Aorta (tissue), 5 donors: ENCODE results near the gene UBA52. TPM values are rescaled to one million over a fixed set of nuclear protein-coding genes. Genes with fewer than 3 reads are reported as not detected.

ENCODE experiments used
- ATAC-seq: fragments of 200-7000 bp; cut with Tn5 transposase; one replicate; pipeline ENCODE4 v1.9.1; 2022; ENCODE audit warnings: moderate library complexity; ENCODE audit not compliant: low FRiP score
- DNase-seq, 2 donors: peaks; one replicate each; pipeline ENCODE4 v3.0.0-alpha.2; 2020
- H3K27ac ChIP-seq, 2 donors: one replicate each; pipeline ENCODE4 v1.5.1; 2013; ENCODE audit warnings: low read length in 2 of 2, mild to moderate bottlenecking in 2 of 2, moderate library complexity in 2 of 2, control low read depth in 1 of 2, inconsistent platforms in 1 of 2, low read depth in 1 of 2
- H3K27me3 ChIP-seq, 2 donors: one replicate each; pipeline ENCODE4 v1.6.1; 2013; ENCODE audit warnings: control low read depth in 1 of 2, low read length in 1 of 2, mild to moderate bottlenecking in 1 of 2, moderate library complexity in 1 of 2; ENCODE audit not compliant: insufficient read depth in 2 of 2, control insufficient read depth in 1 of 2
- H3K36me3 ChIP-seq, 2 donors: one replicate each; pipeline ENCODE4 v1.6.1; 2013; ENCODE audit warnings: control low read depth in 1 of 2, low read length in 1 of 2, mild to moderate bottlenecking in 1 of 2; ENCODE audit not compliant: insufficient read depth in 2 of 2, control insufficient read depth in 1 of 2
- H3K4me1 ChIP-seq, 2 donors: one replicate each; pipeline ENCODE4 v1.6.1; 2013; ENCODE audit warnings: low read length in 2 of 2, control low read depth in 1 of 2, mild to moderate bottlenecking in 1 of 2, moderate library complexity in 1 of 2; ENCODE audit not compliant: insufficient read depth in 2 of 2, control insufficient read depth in 1 of 2
- H3K4me3 ChIP-seq, 2 donors: one replicate each; pipeline ENCODE4 v1.5.1; 2013; ENCODE audit warnings: low read length in 2 of 2, control low read depth in 1 of 2, mild to moderate bottlenecking in 1 of 2
- H3K9me3 ChIP-seq: one replicate; pipeline ENCODE4 v1.6.1; 2013; ENCODE audit warnings: mild to moderate bottlenecking, low read length; ENCODE audit not compliant: control insufficient read depth
- WGBS, 2 donors: extraction: QIAGEN DNeasy Blood & Tissue Kit; methylation state at CpG; one replicate each; pipeline ENCODE4 v1.1.7; 2013; 5-methylcytosine and 5-hydroxymethylcytosine counted together
- intact Hi-C, 2 donors: fragments of 100-400 bp; cut with DNase I; formaldehyde crosslinking; loops; one replicate each; pipeline versions ENCODE4 v1.14.2 to v1.15.0; 2022
- polyA plus RNA-seq, 2 donors: library from polyadenylated mRNA; stranded (reverse); fragments of 200-250 nt; gene quantifications; one replicate each; pipeline ENCODE4 v1.2.3, GENCODE V29; 2013
- total RNA-seq, 2 donors: library from RNA; stranded (reverse); fragmentation: NEBNext Ultra II Directional; extraction: Animal tissue kit (Norgen Biotek cat#: 25700); gene quantifications; one replicate each; pipeline ENCODE4 v1.2.1, GENCODE V29; 2021
- donor health status: healthy with polysubstance abuse.
- donor health status: Bipolar disorder and iron deficiency.
- donor health status: DM: no; HTN: no; CAD: no.
- donor health status: DM: no; HTN: no; CAD: no.
- donor health status: DM: yes; HTN: yes; CAD: no.

UBA52 gene
- total and polyA plus RNA-seq, 4 donors, result 750 to 1,252 (median 1,006) TPM

GRCh38 chr19:18559685-18560084 lies 12.0 kb upstream of the UBA52 start:
- ATAC-seq, result no peak
- no peaks in the 10 kb centered on the region for H3K27me3 ChIP-seq
- H3K4me3 ChIP-seq, result no peak overlapping the region
- H3K27ac ChIP-seq, result peak overlapping the region; percentile 58 to 65
- peaks cover 0 to under 1% of the 10 kb centered on the region in 2 donors for H3K36me3 ChIP-seq
- no peaks in the 10 kb centered on the region for H3K9me3 ChIP-seq
- no peak for DNase-seq
- WGBS, 2 donors, result 31 to 47% methylated on average over 5 of the region's 5 CpGs
- peaks cover 0 to 4% of the 10 kb centered on the region in 2 donors for H3K4me1 ChIP-seq
- intact Hi-C loops, result loop anchor here (2.0 to 5.0 kb wide), 2 partner anchors 37 to 99 kb away; partner anchors contain the start of gene ELL (in 2 of the 2)

- no peaks in the 10 kb centered on the region for H3K9me3 ChIP-seq
- H3K27me3 ChIP-seq, result no peaks in the 10 kb centered on the region
- DNase-seq (peak; percentile 87 to 91), ATAC-seq (peak; percentile 63)
- H3K36me3 ChIP-seq, result peaks cover 0 to 3% of the 10 kb centered on the region in 2 donors
- intact Hi-C loops, result no loop called here
- no peak overlapping the region for H3K4me3 ChIP-seq
- 3 to 6% methylated on average over 14 of the region's 14 CpGs for WGBS, 2 donors
- peak overlapping the region; percentile 92 to 94 for H3K27ac ChIP-seq
- H3K4me1 ChIP-seq, result peaks cover 0 to 4% of the 10 kb centered on the region in 2 donors
These were observed 9.6 kb upstream of the UBA52 start for GRCh38 chr19:18562086-18562485.

GRCh38 chr19:18566953-18567352 lies 4.7 kb upstream of the UBA52 start:
- no peak for ATAC-seq
- 88% methylated on average over 8 of the region's 8 CpGs for WGBS, 2 donors
- H3K4me1 ChIP-seq, result no peaks in the 10 kb centered on the region
- intact Hi-C loops, result no loop called here
- H3K4me3 ChIP-seq, result no peak overlapping the region
- no peaks in the 10 kb centered on the region for H3K9me3 ChIP-seq
- H3K27ac ChIP-seq, result no peak overlapping the region
- no peaks in the 10 kb centered on the region for H3K27me3 ChIP-seq
- DNase-seq, result no peak
- H3K36me3 ChIP-seq, result peaks cover 0 to 3% of the 10 kb centered on the region in 2 donors

GRCh38 chr19:18568367-18568766 lies 3.3 kb upstream of the UBA52 start:
- H3K4me1 ChIP-seq, result peaks cover 0 to 3% of the 10 kb centered on the region in 2 donors
- DNase-seq, result no peak
- no peak overlapping the region for H3K4me3 ChIP-seq
- no peak for ATAC-seq
- peaks cover 0 to 3% of the 10 kb centered on the region in 2 donors for H3K36me3 ChIP-seq
- intact Hi-C loops, result no loop called here
- WGBS, 2 donors, result 44 to 46% methylated on average over 15 of the region's 15 CpGs
- H3K9me3 ChIP-seq, result no peaks in the 10 kb centered on the region
- H3K27me3 ChIP-seq, result no peaks in the 10 kb centered on the region
- peak overlapping the region in 1 of 2 donors; percentile 11 for H3K27ac ChIP-seq

GRCh38 chr19:18574691-18575291 lies 3.1 kb downstream of the UBA52 start:
- WGBS, 2 donors, result 91% methylated on average over 18 of the region's 18 CpGs
- H3K4me3 ChIP-seq, result no peak overlapping the region
- DNase-seq, result no peak
- no peak for ATAC-seq
- H3K36me3 ChIP-seq, result peaks cover 3 to 7% of the 10 kb centered on the region in 2 donors
- H3K4me1 ChIP-seq, result peaks cover 0 to 3% of the 10 kb centered on the region in 2 donors
- no peaks in the 10 kb centered on the region for H3K9me3 ChIP-seq
- no peak overlapping the region for H3K27ac ChIP-seq
- intact Hi-C loops, result loop anchor here in 1 of 2 donors (10.0 kb wide), 1 partner anchor 100 kb away; no protein-coding TSS in a partner anchor
- H3K27me3 ChIP-seq, result no peaks in the 10 kb centered on the region

GRCh38 chr19:18576383-18576782 lies 4.7 kb downstream of the UBA52 start:
- DNase-seq (no peak), ATAC-seq (no peak)
- Histone ChIP-seq H3K9me3 (no peaks in the 10 kb centered on the region), H3K4me3 (no peak overlapping the region), H3K27me3 (no peaks in the 10 kb centered on the region), H3K4me1 (peaks cover 0 to 3% of the 10 kb centered on the region in 2 donors), H3K27ac (no peak overlapping the region), H3K36me3 (peaks cover 3 to 7% of the 10 kb centered on the region in 2 donors)
- intact Hi-C loops, result loop anchor here in 1 of 2 donors (10.0 kb wide), 1 partner anchor 102 kb away; no protein-coding TSS in a partner anchor
- 83 to 91% methylated on average over 8 of the region's 8 CpGs for WGBS, 2 donors

GRCh38 chr19:18577365-18577914 lies 5.8 kb downstream of the UBA52 start:
- WGBS, 2 donors, result 86 to 88% methylated on average over 21 of the region's 21 CpGs
- no peaks in the 10 kb centered on the region for H3K27me3 ChIP-seq
- peaks cover 0 to 3% of the 10 kb centered on the region in 2 donors for H3K4me1 ChIP-seq
- no peak overlapping the region for H3K4me3 ChIP-seq
- intact Hi-C loops, result loop anchor here in 1 of 2 donors (10.0 kb wide), 1 partner anchor 103 kb away; no protein-coding TSS in a partner anchor
- ATAC-seq (no peak), DNase-seq (no peak)
- no peak overlapping the region for H3K27ac ChIP-seq
- H3K36me3 ChIP-seq, result peaks cover 3 to 7% of the 10 kb centered on the region in 2 donors
- no peaks in the 10 kb centered on the region for H3K9me3 ChIP-seq

- Histone ChIP-seq H3K9me3 (no peaks in the 10 kb centered on the region), H3K4me1 (no peaks in the 10 kb centered on the region), H3K27ac (no peak overlapping the region), H3K27me3 (no peaks in the 10 kb centered on the region), H3K36me3 (peaks cover 0 to 2% of the 10 kb centered on the region in 2 donors), H3K4me3 (no peak overlapping the region)
- intact Hi-C loops, result no loop called here
- ATAC-seq, result no peak
- no peak for DNase-seq
- 65 to 84% methylated on average over 7 of the region's 7 CpGs for WGBS, 2 donors
These were observed 8.7 kb downstream of the UBA52 start for GRCh38 chr19:18580311-18580710.

GRCh38 chr19:18586306-18586705 lies 14.6 kb downstream of the UBA52 start:
- 7 to 17% methylated on average over 2 of the region's 2 CpGs for WGBS, 2 donors
- Histone ChIP-seq H3K9me3 (no peaks in the 10 kb centered on the region), H3K27me3 (no peaks in the 10 kb centered on the region), H3K4me1 (no peaks in the 10 kb centered on the region), H3K4me3 (no peak overlapping the region), H3K36me3 (no peaks in the 10 kb centered on the region), H3K27ac (no peak overlapping the region)
- no peak for ATAC-seq
- intact Hi-C loops, result loop anchor here in 1 of 2 donors (5.0 kb wide), 1 partner anchor 129 kb away; no protein-coding TSS in a partner anchor
- no peak for DNase-seq
